Left lung (tissue), 10 donors: ENCODE results near the gene ELANE. TPM values are rescaled to one million over a fixed set of nuclear protein-coding genes. Genes with fewer than 3 reads are reported as not detected.

ENCODE experiments used
- ATAC-seq: fragments of 200-7000 bp; cut with Tn5 transposase; one replicate; pipeline ENCODE4 v1.9.1; 2020; ENCODE audit warnings: moderate library complexity
- DNase-seq, 4 donors: peaks; one replicate each; pipeline ENCODE4 v3.0.0-alpha.2; 2013 to 2020
- H3K27ac ChIP-seq, 2 donors: fragments of 200-600 bp; sonication (generic) in 1 of 2; one replicate each; pipeline versions ENCODE4 v1.5.0 to v1.8.0; 2020 to 2021
- H3K27me3 ChIP-seq, 2 donors: fragments of 200-600 bp; sonication (generic) in 1 of 2; one replicate each; pipeline versions ENCODE4 v1.5.0 to v1.8.0; 2020 to 2021
- H3K36me3 ChIP-seq, 2 donors: fragments of 200-600 bp; sonication (generic) in 1 of 2; one replicate each; pipeline versions ENCODE4 v1.5.0 to v1.8.0; 2020 to 2021
- H3K4me1 ChIP-seq, 2 donors: fragments of 200-600 bp; one replicate each; pipeline ENCODE4 v1.8.0; 2021
- H3K4me3 ChIP-seq, 2 donors: fragments of 200-600 bp; sonication (generic) in 1 of 2; one replicate each; pipeline versions ENCODE4 v1.5.0 to v1.8.0; 2020 to 2021; ENCODE audit warnings: mild to moderate bottlenecking in 1 of 2
- H3K9me3 ChIP-seq, 2 donors: fragments of 200-600 bp; sonication (generic) in 1 of 2; one replicate each; pipeline versions ENCODE4 v1.5.0 to v1.8.0; 2020 to 2021
- CTCF ChIP-seq, 2 donors: fragments of 200-600 bp; sonication (generic) in 1 of 2; IDR thresholded peaks; one replicate each; pipeline versions ENCODE4 v1.5.0 to v1.8.0; 2021; ENCODE audit warnings: antibody characterized with exemption in 2 of 2
- intact Hi-C, 2 donors: fragments of 100-400 bp; cut with DNase I; formaldehyde crosslinking; loops; one replicate each; pipeline versions ENCODE4 v1.11.2 to v1.14.2; 2022
- polyA plus RNA-seq, 6 donors: library from polyadenylated mRNA; unstranded; fragments of 120-200 nt; gene quantifications; one replicate each; pipeline ENCODE4 v1.2.1, GENCODE V29; 2013; ENCODE audit not compliant: insufficient read length in 6 of 6
- total RNA-seq, 2 donors: library from RNA; stranded (reverse); fragmentation: NEBNext Ultra II Directional; extraction: Animal tissue kit (Norgen Biotek cat#: 25700); gene quantifications; one replicate each; pipeline ENCODE4 v1.2.1, GENCODE V29; 2021
- donor health status: DM: no; HTN: yes; CAD: no.
- donor health status: DM: no; HTN: no; CAD: no.

The ELANE gene
- total and polyA plus RNA-seq, 8 donors = 0.70 to 2.2 (median 1.2) TPM

GRCh38 chr19:807627-808422 lies 44.3 kb upstream of the ELANE start:
- peaks cover 6 to 20% of the 10 kb centered on the region in 2 donors for H3K4me1 ChIP-seq
- DNase-seq = no peak
- H3K36me3 ChIP-seq = peaks cover 13 to 97% of the 10 kb centered on the region in 2 donors
- intact Hi-C loops = no loop called here
- no peak for TF ChIP-seq CTCF (IDR thresholded peaks at IDR 0.05)
- no peak for ATAC-seq
- H3K27me3 ChIP-seq = no peaks in the 10 kb centered on the region
- H3K9me3 ChIP-seq = no peaks in the 10 kb centered on the region
- no peak overlapping the region for H3K4me3 ChIP-seq
- H3K27ac ChIP-seq = no peak overlapping the region

GRCh38 chr19:808423-808775 lies 43.7 kb upstream of the ELANE start:
- no peak overlapping the region for H3K27ac ChIP-seq
- DNase-seq (no peak), ATAC-seq (no peak)
- peaks cover 13 to 97% of the 10 kb centered on the region in 2 donors for H3K36me3 ChIP-seq
- no peaks in the 10 kb centered on the region for H3K27me3 ChIP-seq
- intact Hi-C loops = no loop called here
- no peaks in the 10 kb centered on the region for H3K9me3 ChIP-seq
- H3K4me3 ChIP-seq = no peak overlapping the region
- no peak for TF ChIP-seq CTCF (IDR thresholded peaks at IDR 0.05)
- peaks cover under 1 to 14% of the 10 kb centered on the region in 2 donors for H3K4me1 ChIP-seq

GRCh38 chr19:810077-810855 lies 41.8 kb upstream of the ELANE start:
- H3K4me1 ChIP-seq = peaks cover 0 to 4% of the 10 kb centered on the region in 2 donors
- H3K9me3 ChIP-seq = no peaks in the 10 kb centered on the region
- no peak overlapping the region for H3K4me3 ChIP-seq
- no peak overlapping the region for H3K27ac ChIP-seq
- no peaks in the 10 kb centered on the region for H3K27me3 ChIP-seq
- no peak for DNase-seq
- peaks cover 7 to 90% of the 10 kb centered on the region in 2 donors for H3K36me3 ChIP-seq
- no peak for TF ChIP-seq CTCF (IDR thresholded peaks at IDR 0.05)
- no peak for ATAC-seq
- intact Hi-C loops = no loop called here

- no peak for TF ChIP-seq CTCF (IDR thresholded peaks at IDR 0.05)
- Histone ChIP-seq H3K27me3 (no peaks in the 10 kb centered on the region), H3K4me1 (peaks cover 0 to 4% of the 10 kb centered on the region in 2 donors), H3K27ac (no peak overlapping the region), H3K36me3 (peaks cover 3 to 88% of the 10 kb centered on the region in 2 donors), H3K4me3 (no peak overlapping the region), H3K9me3 (no peaks in the 10 kb centered on the region)
- intact Hi-C loops = no loop called here
- ATAC-seq = no peak
- DNase-seq = no peak
Measured at GRCh38 chr19:810883-811489, 41.1 kb upstream of the ELANE start.
